GM18520 (cell line): ENCODE measurements around the gene ELOF1.
A peak's percentile ranks its signal among the peaks of the same experiment; 100 is the strongest.
"Not testable (repeated sequence)": the region's sequence is repeated elsewhere in the genome, so short reads cannot be mapped to it uniquely, and the experiment has no call there.

Source experiments
- ATAC-seq: cut with Tn5 transposase; IDR thresholded peaks from one replicate; pipeline ENCODE4 v1.9.1; 2021; ENCODE audit not compliant: unreplicated experiment

The ELOF1 gene

GRCh38 chr19:11558881-11559828 lies at the start of gene ELOF1:
Gene ELOF1, minus strand, starts transcription at chr19:11559230. Its CDS starts 4,883 bp downstream, at chr19:11554347.
- ATAC-seq: peak; percentile 85

- ATAC-seq: no peak
Observed at GRCh38 chr19:11606484-11606883, 47.5 kb upstream of the ELOF1 start.

DNA sequence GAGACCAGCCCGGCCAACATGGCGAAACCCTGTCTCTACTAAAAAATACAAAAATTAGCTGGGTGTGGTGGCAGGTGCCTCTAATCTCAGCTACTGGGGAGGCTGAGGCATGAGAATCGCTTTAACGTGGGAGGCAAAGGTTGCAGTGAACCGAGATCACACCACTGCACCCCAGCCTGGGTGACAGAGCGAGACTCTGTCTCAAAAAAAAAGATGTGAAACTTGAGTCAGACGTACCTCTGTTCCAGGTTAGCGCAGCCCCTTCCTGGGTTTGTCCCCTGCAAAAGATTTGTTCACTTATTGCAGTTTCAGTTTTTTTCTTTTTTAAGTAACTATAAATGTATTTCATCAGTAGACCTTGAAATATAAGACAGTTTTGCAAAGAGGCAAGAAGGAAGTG lies 40.7 kb upstream of the ELOF1 start:
- ATAC-seq: not testable (repeated sequence)

GRCh38 chr19:11598746-11599145 lies 39.7 kb upstream of the ELOF1 start:
- ATAC-seq: no peak

GRCh38 chr19:11598103-11598483 lies 39.1 kb upstream of the ELOF1 start:
- no peak for ATAC-seq

- peak; percentile 97 for ATAC-seq
Observed at GRCh38 chr19:11597202-11598102, 38.4 kb upstream of the ELOF1 start, which contains the start of gene ZNF627. Gene ZNF627, plus strand, starts transcription at chr19:11597483. Its CDS starts 145 bp downstream, at chr19:11597628.

- no peak for ATAC-seq
Observed at GRCh38 chr19:11596156-11596555, 37.1 kb upstream of the ELOF1 start.

DNA sequence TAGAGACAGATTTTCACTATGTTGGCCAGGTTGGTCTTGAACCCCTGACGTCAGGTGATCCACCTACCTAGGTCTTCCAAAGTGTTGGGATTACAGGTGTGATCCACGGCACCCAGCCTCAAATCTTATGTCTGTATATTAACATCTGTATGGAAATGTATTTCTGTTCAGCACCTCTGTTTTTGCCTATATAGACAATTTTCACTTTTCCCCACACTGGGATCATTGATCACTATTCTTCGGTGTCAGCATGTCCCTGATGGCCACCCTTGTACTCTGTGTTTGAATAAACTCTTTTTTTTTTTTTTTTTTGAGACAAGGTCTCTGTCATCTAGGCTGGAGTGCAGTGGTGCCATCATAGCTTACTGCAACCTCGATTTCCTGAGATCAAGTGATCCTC lies 35.1 kb upstream of the ELOF1 start:
- ATAC-seq: no peak

DNA sequence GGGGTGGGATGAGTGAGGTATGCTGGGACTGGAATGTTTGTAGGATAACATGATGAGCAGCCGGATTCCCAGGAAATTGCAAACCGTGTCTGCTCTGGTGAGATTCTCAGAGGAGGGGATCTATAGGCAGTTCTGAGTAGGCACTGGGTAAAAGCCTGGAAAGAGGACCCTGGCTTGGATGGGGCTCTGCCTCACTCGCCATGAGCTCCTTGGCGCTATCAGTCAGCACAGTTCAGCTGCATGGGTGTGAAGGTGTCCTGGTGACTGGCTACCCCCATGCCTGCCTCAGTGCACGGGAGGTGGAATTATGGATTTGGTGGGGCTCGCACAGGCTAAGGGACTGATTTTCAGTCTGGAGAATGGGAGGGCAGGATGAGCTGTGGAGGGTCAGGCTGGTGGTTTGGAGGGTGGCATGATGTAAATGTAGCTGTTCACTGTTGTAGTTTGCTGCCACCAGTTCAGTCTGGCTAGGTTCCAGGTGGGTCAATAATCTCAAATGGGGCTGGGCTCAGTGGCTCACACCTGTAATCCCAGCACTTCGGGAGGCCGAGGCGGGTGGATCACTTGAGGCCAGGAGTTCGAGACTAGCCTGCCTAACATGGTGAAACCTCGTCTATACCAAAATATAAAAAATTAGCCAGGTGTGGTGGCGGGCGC lies 29.1 kb upstream of the ELOF1 start:
- ATAC-seq: no peak

GRCh38 chr19:11587302-11587974 lies 28.4 kb upstream of the ELOF1 start:
- ATAC-seq: no peak

DNA sequence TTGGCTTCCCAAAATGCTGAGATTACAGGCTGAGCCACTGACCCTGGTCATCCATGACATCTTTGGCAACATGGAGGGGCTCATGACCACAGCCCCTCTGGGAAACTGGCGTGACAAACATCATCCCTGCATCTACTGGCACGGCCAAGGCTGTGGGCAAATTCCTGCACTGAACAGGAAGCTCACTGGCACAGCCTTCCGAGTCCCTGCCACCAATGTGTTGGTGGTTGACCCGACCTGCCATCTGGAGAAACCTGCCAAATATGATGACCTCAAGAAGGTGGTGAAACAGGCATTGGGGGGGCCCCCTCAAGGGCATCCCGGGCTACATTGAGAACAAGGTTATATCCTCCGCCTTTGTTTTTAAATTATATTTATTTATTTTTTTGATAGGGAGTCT lies 27.3 kb upstream of the ELOF1 start:
- no peak for ATAC-seq

GRCh38 chr19:11581740-11582139 lies 22.7 kb upstream of the ELOF1 start:
- ATAC-seq: peak; percentile 72

DNA sequence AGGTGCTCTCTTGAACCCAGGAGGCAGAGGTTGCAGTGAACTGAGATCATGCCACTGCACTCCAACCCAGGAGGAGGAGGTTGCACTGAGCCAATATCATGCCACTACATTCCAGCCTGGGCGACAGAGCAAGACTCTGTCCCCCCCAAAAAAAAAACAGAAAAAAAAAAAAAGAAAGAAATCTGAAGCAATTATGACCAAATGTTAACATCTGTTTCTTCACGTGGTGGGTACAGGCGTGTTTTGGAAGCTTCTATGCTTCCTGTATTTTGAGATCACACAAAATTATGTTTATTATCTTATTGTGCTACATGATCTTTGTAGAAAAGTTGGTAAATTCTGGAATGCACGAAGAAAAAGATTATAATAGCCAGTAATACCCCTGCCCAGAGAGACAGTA lies 21.1 kb upstream of the ELOF1 start:
- ATAC-seq: no peak

DNA sequence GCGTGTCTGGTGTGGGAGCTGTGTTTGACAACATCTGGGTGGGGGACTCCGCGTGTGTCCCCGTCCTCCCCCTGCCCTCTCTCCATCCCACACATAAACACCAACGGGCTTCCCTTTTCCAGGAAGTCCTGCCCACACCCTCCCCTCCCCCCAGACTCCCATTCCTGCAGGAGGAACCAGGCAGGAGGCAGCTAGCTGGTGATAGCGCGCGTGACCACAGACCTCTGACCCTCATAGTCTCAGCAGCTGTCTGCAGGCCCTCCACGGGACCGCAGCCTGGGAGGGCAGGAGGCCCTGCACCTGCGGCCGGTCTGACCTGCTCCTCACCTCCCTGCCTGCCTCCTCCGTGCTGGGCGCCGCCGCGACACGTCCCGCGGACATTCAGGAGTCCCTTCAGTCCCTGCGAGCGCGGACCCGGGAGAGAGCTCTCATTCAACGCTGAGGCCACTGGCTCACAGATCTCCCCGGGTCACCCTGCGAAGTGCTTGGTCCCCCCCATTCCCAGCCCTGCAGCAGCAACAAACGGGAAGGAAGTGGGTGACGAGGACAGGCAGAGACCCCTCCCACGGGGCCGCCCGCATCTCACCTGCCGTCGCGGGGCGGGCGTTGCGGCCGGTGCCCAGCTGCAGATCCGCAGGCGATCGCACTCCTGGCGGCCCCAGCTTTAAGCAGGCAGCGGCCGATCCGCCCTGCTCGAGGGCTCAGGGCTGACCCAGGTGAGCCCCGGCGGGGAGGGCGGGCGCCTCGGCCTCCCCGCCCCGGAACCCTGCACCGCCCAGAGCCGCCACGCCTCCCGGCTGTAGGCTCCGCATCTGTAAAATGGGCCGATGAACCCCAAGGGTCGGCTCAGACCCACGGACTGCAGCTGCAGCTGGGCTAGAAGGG lies 19.5 kb upstream of the ELOF1 start:
- ATAC-seq: no peak

DNA sequence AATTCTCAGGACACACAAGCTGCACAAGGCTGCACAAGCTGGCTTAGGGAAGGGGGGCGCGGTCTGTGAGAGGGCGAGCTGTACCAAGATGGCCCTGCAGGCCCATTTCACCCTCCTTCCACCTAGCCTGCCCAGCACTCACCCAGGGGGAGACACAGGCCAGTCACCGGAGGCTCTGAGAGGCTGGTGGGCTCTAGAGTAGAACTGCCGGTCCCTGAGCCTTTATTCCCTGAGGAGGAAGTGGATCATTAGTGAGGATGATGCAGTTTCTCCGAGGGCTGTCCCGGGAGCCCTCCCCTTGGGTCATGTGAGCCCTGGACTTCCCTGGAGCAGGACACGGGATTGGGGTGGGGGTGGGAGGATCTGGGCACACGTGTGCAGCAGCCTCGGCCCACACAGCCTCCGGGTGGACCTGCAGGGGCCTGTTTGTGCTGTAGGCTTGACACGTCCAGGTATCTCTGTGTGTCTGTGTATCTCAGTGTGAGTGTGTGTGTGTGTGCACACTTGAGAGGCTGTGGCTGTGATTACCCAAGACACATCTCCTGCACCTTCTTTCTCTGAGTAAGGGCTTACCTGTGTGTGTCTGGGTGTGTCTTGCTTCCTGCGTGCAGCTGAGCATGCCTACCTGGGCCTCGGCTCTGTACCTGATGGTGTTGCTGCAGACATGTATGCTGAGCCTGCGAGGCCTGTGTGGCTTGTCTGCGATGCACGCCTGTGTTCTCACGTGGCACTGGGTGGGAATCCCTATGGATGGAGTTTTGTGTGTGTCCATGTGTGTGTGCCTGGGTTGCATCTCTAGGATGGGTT lies 18.6 kb upstream of the ELOF1 start, which contains the start of gene ACP5:
TSS of gene ACP5 (minus strand) at position 195 of the 807 bp plus-strand sequence. CDS start 328 bp downstream, outside the sequence.
- no peak for ATAC-seq

- no peak for ATAC-seq
Observed at GRCh38 chr19:11576227-11576626, 17.2 kb upstream of the ELOF1 start.

DNA sequence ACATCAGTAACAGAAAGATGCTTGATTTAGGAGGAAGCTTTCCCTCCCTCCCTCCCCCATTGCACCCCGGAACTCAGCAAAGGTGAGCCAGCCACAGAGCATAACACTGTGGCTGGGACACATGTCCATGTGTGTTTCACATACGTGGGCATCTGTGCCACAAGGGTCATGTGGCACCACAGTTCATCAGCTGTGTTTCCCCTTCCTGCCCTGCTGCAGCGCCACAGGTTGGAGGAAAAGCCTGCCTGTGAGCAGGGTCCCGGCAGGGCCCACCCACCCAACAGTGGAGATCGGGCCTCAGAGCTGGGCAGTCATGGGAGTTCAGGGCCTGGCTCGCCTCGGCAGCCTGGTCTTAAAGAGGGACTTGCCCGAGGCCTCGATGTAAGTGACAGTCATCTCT lies 15.7 kb upstream of the ELOF1 start:
- peak; percentile 34 for ATAC-seq

DNA sequence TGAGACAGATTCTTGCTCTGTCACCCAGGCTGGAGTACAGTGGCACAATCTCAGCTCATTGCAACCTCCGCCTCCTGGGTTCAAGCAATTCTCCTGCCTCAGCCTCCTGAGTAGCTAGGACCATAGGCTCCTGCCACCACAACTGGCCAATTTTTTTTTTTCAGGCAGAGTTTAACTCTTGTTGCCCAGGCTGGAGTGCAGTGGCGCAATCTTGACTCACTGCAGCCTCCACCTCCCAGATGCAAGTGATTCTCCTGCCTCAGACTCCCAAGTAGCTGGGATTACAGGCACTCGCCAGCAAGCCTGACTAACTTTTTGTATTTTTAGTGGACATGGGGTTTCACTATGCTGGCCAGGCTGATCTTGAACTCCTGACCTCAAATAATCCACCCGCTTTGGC lies 14.7 kb upstream of the ELOF1 start:
- not testable (repeated sequence) for ATAC-seq

GRCh38 chr19:11573354-11573753 lies 14.3 kb upstream of the ELOF1 start:
- ATAC-seq: not testable (repeated sequence)
